WTC11 (cell line): Measurements from ENCODE around the gene MRPL40. TPM values are rescaled to one million over a fixed set of nuclear protein-coding genes. Genes with fewer than 3 reads are reported as not detected.

Experiments
- CBFB ChIP-seq: sonication (generic); formaldehyde crosslinking; IDR thresholded peaks from 2 replicates; pipeline ENCODE4 v1.8.1; 2022; ENCODE audit warnings: mild to moderate bottlenecking, low read depth, missing genetic modification reagents
- ETV6 ChIP-seq: sonication (generic); formaldehyde crosslinking; IDR thresholded peaks from 2 replicates; pipeline ENCODE4 v1.8.1; 2022; ENCODE audit warnings: mild to moderate bottlenecking, missing genetic modification reagents
- SOX15 ChIP-seq: fragments of 250-450 bp; sonication (Bioruptor Pico); IDR thresholded peaks from 2 replicates; pipeline ENCODE4 v1.9.0; 2021; ENCODE audit warnings: mild to moderate bottlenecking
- TCF7 ChIP-seq: sonication (generic); formaldehyde crosslinking; IDR thresholded peaks from 2 replicates; pipeline ENCODE4 v1.8.0; 2022; ENCODE audit warnings: mild to moderate bottlenecking, low read depth, missing genetic modification reagents, moderate library complexity
- total RNA-seq: library from RNA; stranded (reverse); gene quantifications from 3 replicates; pipeline ENCODE4 v1.2.3, GENCODE V29; 2021
- TF ChIP-seq, protein P1 (sequence below): sonication (generic); formaldehyde crosslinking; IDR thresholded peaks from 2 replicates; pipeline ENCODE4 v1.8.0; 2023; ENCODE audit warnings: missing genetic modification reagents, mild to moderate bottlenecking, borderline replicate concordance
- TF ChIP-seq, protein P2 (sequence below): sonication (generic); formaldehyde crosslinking; IDR thresholded peaks from 2 replicates; pipeline ENCODE4 v1.8.0; 2022; ENCODE audit warnings: missing genetic modification reagents
- TF ChIP-seq, protein P3 (sequence below): fragments of 250-450 bp; sonication (Bioruptor Pico); conservative IDR thresholded peaks from 2 replicates; pipeline ENCODE4 v1.9.0; 2021; ENCODE audit warnings: mild to moderate bottlenecking
- TF ChIP-seq, protein P4 (sequence below): sonication (generic); formaldehyde crosslinking; IDR thresholded peaks from 2 replicates; pipeline ENCODE4 v1.8.0; 2023; ENCODE audit warnings: mild to moderate bottlenecking, missing genetic modification reagents
- TF ChIP-seq, protein P5 (sequence below): sonication (generic); formaldehyde crosslinking; IDR thresholded peaks from 2 replicates; pipeline ENCODE4 v1.8.0; 2022; ENCODE audit warnings: mild to moderate bottlenecking, missing genetic modification reagents

MRPL40 gene
- total RNA-seq, 1 experiment from 2014 or later: 19.2 TPM

DNA sequence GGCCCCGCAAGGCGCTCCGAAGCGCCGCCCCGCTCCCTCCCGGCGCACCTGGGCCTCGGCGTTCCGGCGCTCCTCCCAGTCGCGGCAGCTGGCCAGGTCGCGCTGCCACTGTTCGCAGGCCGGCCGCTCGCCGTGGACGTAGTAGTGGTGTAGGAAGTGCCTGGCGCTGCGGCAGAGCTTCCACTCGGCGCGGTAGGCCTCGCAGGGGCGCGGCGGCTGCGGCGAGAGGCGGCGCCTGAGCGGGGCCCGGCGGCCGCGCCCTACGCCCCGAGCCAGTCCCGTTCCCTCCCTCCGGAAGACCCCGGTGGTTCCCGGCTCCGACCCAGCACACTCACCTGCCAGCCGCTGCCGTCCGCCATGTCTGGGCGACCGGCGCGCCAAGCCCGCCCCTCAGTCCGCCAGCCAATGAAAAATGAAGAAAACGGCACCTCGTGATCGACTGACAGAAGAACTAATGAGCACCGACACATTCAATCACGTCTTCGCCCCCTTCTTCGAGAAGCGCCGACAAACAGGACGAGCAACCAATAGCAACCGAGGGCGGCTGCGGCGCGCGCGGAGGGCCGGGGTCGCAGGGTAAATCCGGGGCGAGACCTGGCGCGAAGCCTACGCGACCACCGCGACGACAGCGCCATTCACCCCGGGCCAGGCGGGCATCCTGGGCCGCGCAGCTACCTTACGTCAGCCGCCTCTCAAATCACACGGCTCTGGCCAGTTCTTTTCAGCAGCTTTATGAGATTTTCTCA lies 15.2 kb downstream of the MRPL40 start, which contains the start of gene C22orf39 (continued):
- TF ChIP-seq, protein P1, sequence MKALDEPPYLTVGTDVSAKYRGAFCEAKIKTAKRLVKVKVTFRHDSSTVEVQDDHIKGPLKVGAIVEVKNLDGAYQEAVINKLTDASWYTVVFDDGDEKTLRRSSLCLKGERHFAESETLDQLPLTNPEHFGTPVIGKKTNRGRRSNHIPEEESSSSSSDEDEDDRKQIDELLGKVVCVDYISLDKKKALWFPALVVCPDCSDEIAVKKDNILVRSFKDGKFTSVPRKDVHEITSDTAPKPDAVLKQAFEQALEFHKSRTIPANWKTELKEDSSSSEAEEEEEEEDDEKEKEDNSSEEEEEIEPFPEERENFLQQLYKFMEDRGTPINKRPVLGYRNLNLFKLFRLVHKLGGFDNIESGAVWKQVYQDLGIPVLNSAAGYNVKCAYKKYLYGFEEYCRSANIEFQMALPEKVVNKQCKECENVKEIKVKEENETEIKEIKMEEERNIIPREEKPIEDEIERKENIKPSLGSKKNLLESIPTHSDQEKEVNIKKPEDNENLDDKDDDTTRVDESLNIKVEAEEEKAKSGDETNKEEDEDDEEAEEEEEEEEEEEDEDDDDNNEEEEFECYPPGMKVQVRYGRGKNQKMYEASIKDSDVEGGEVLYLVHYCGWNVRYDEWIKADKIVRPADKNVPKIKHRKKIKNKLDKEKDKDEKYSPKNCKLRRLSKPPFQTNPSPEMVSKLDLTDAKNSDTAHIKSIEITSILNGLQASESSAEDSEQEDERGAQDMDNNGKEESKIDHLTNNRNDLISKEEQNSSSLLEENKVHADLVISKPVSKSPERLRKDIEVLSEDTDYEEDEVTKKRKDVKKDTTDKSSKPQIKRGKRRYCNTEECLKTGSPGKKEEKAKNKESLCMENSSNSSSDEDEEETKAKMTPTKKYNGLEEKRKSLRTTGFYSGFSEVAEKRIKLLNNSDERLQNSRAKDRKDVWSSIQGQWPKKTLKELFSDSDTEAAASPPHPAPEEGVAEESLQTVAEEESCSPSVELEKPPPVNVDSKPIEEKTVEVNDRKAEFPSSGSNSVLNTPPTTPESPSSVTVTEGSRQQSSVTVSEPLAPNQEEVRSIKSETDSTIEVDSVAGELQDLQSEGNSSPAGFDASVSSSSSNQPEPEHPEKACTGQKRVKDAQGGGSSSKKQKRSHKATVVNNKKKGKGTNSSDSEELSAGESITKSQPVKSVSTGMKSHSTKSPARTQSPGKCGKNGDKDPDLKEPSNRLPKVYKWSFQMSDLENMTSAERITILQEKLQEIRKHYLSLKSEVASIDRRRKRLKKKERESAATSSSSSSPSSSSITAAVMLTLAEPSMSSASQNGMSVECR (CRISPR knock-in tag): 0 out of 2 replicates have a peak, but pooled peaks have one; percentile 40
- TF ChIP-seq, protein P2, sequence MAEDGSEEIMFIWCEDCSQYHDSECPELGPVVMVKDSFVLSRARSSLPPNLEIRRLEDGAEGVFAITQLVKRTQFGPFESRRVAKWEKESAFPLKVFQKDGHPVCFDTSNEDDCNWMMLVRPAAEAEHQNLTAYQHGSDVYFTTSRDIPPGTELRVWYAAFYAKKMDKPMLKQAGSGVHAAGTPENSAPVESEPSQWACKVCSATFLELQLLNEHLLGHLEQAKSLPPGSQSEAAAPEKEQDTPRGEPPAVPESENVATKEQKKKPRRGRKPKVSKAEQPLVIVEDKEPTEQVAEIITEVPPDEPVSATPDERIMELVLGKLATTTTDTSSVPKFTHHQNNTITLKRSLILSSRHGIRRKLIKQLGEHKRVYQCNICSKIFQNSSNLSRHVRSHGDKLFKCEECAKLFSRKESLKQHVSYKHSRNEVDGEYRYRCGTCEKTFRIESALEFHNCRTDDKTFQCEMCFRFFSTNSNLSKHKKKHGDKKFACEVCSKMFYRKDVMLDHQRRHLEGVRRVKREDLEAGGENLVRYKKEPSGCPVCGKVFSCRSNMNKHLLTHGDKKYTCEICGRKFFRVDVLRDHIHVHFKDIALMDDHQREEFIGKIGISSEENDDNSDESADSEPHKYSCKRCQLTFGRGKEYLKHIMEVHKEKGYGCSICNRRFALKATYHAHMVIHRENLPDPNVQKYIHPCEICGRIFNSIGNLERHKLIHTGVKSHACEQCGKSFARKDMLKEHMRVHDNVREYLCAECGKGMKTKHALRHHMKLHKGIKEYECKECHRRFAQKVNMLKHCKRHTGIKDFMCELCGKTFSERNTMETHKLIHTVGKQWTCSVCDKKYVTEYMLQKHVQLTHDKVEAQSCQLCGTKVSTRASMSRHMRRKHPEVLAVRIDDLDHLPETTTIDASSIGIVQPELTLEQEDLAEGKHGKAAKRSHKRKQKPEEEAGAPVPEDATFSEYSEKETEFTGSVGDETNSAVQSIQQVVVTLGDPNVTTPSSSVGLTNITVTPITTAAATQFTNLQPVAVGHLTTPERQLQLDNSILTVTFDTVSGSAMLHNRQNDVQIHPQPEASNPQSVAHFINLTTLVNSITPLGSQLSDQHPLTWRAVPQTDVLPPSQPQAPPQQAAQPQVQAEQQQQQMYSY (CRISPR knock-in tag): peak; percentile 31; the same call in 1 of the 2 replicates
- TF ChIP-seq SOX15 (CRISPR knock-in tag) (no peak), CBFB (CRISPR knock-in tag) (no peak), TCF7 (CRISPR knock-in tag) (no peak), ETV6 (CRISPR knock-in tag) (0 out of 2 replicates have a peak, but pooled peaks have one; percentile 64)
- TF ChIP-seq, protein P3, sequence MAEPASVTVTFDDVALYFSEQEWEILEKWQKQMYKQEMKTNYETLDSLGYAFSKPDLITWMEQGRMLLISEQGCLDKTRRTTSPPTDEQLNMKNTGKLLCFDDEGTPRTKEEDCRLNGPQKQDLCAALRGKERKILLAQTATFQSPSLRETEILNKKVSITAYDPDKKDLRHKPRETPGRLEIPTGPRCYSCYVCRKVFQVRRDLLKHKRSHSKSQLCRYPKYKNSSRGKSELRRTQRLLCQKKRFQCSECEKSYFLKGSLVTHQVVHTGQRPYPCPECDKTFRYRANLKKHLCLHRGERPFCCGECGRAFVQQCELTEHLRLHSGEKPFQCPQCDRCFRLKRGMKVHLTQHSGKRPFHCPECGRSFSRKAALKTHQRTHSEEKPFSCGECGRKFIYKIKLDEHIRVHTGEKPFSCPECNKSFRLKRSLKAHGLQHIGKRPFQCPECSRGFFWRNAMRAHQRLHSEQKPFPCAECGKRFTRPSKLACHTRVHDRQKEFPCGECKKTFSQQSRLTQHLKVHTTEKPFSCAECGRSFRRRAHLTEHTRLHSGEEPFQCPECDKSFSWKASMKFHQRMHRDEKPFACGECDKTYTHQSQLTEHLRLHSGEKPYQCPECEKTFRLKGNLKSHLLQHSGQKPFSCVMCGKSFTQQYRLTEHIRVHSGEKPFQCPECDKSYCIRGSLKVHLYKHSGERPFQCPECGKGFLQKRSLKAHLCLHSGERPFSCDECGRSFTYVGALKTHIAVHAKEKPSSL (CRISPR knock-in tag): no peak
- TF ChIP-seq, protein P4, sequence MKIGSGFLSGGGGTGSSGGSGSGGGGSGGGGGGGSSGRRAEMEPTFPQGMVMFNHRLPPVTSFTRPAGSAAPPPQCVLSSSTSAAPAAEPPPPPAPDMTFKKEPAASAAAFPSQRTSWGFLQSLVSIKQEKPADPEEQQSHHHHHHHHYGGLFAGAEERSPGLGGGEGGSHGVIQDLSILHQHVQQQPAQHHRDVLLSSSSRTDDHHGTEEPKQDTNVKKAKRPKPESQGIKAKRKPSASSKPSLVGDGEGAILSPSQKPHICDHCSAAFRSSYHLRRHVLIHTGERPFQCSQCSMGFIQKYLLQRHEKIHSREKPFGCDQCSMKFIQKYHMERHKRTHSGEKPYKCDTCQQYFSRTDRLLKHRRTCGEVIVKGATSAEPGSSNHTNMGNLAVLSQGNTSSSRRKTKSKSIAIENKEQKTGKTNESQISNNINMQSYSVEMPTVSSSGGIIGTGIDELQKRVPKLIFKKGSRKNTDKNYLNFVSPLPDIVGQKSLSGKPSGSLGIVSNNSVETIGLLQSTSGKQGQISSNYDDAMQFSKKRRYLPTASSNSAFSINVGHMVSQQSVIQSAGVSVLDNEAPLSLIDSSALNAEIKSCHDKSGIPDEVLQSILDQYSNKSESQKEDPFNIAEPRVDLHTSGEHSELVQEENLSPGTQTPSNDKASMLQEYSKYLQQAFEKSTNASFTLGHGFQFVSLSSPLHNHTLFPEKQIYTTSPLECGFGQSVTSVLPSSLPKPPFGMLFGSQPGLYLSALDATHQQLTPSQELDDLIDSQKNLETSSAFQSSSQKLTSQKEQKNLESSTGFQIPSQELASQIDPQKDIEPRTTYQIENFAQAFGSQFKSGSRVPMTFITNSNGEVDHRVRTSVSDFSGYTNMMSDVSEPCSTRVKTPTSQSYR: 0 out of 2 replicates have a peak, but pooled peaks have one; percentile 44
- TF ChIP-seq, protein P5, sequence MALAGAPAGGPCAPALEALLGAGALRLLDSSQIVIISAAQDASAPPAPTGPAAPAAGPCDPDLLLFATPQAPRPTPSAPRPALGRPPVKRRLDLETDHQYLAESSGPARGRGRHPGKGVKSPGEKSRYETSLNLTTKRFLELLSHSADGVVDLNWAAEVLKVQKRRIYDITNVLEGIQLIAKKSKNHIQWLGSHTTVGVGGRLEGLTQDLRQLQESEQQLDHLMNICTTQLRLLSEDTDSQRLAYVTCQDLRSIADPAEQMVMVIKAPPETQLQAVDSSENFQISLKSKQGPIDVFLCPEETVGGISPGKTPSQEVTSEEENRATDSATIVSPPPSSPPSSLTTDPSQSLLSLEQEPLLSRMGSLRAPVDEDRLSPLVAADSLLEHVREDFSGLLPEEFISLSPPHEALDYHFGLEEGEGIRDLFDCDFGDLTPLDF (CRISPR knock-in tag): no peak
